Measurements from ENCODE around the gene USP27X. TPM values are rescaled to one million over a fixed set of nuclear protein-coding genes. Genes with fewer than 3 reads are reported as not detected.
A peak's percentile ranks its signal among the peaks of the same experiment; 100 is the strongest.

Gene USP27X
- total RNA-seq, 3 donors from 2014 or later, result 2.2 to 4.7 (median 2.3) TPM

DNA sequence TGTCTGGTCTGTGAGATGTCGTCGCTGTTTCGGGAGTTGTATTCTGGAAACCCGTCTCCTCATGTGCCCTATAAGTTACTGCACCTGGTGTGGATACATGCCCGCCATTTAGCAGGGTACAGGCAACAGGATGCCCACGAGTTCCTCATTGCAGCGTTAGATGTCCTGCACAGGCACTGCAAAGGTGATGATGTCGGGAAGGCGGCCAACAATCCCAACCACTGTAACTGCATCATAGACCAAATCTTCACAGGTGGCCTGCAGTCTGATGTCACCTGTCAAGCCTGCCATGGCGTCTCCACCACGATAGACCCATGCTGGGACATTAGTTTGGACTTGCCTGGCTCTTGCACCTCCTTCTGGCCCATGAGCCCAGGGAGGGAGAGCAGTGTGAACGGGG, 1.4 kb downstream of the USP27X start:
- H3K4me3 ChIP-seq, result peak overlapping the region in 1 of 3 donors; percentile 74
- TF ChIP-seq POLR2AphosphoS5 (IDR thresholded peaks at IDR 0.05), result no peak
- TF ChIP-seq, protein P1, sequence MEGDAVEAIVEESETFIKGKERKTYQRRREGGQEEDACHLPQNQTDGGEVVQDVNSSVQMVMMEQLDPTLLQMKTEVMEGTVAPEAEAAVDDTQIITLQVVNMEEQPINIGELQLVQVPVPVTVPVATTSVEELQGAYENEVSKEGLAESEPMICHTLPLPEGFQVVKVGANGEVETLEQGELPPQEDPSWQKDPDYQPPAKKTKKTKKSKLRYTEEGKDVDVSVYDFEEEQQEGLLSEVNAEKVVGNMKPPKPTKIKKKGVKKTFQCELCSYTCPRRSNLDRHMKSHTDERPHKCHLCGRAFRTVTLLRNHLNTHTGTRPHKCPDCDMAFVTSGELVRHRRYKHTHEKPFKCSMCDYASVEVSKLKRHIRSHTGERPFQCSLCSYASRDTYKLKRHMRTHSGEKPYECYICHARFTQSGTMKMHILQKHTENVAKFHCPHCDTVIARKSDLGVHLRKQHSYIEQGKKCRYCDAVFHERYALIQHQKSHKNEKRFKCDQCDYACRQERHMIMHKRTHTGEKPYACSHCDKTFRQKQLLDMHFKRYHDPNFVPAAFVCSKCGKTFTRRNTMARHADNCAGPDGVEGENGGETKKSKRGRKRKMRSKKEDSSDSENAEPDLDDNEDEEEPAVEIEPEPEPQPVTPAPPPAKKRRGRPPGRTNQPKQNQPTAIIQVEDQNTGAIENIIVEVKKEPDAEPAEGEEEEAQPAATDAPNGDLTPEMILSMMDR (IDR thresholded peaks at IDR 0.05), result no peak
- TF ChIP-seq POLR2A (IDR thresholded peaks at IDR 0.05), result no peak

DNA sequence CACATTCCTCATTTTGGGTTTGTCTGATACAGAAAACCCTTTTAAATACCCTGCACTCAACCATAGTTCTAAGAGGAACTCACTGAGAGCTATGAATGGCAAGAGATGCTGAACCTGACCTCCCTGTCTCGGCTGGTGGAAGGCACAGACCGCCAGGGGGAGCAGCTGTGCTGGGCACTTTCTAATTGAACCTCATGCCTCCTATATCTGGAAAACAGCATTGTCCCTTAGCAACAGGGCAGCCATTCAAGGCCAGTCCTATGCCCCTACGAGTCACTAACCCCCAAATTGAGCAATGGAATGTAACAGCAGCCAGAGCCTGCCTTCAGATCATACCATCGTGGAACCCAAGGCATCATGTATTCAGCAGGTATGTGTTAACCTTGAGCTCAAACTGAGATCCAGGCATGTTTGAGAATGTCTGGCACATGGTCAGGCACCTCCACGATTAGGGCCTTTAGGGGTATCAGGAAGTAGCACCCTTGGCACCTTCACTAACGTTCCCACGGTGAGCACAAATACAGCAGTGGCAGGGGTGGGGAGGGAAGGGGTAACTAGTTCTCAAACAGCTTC, 5.1 kb downstream of the USP27X start:
- Histone ChIP-seq H3K4me3 (no peak overlapping the region), H3K4me1 (no peaks in the 10 kb centered on the region), H3K36me3 (no peaks in the 10 kb centered on the region), H3K27me3 (peaks cover 0 to 20% of the 10 kb centered on the region in 2 donors), H3K27ac (no peak overlapping the region), H3K9me3 (no peaks in the 10 kb centered on the region)
- intact Hi-C loops (cut with DNase I; ENCODE audit: low total_unique reads), result no loop called here
- TF ChIP-seq, protein P1 (IDR thresholded peaks at IDR 0.05), result peak in 1 of 3 donors; percentile 42
- no peak for TF ChIP-seq POLR2A (IDR thresholded peaks at IDR 0.05)
- no peak for TF ChIP-seq POLR2AphosphoS5 (IDR thresholded peaks at IDR 0.05)
- peak in 1 of 2 donors; percentile 54 for DNase-seq (ENCODE audit: low spot score in 2 of 2)

More for the DNA sequence above, 1.4 kb downstream of the USP27X start:
- H3K9me3 ChIP-seq, result no peaks in the 10 kb centered on the region
- intact Hi-C loops (cut with DNase I; ENCODE audit: low total_unique reads), result no loop called here
- H3K27me3 ChIP-seq, result peaks cover 0 to 43% of the 10 kb centered on the region in 2 donors
- DNase-seq (ENCODE audit: low spot score in 2 of 2), result no peak
- no peak overlapping the region for H3K27ac ChIP-seq
- H3K4me1 ChIP-seq, result no peaks in the 10 kb centered on the region
- H3K36me3 ChIP-seq, result no peaks in the 10 kb centered on the region

DNA sequence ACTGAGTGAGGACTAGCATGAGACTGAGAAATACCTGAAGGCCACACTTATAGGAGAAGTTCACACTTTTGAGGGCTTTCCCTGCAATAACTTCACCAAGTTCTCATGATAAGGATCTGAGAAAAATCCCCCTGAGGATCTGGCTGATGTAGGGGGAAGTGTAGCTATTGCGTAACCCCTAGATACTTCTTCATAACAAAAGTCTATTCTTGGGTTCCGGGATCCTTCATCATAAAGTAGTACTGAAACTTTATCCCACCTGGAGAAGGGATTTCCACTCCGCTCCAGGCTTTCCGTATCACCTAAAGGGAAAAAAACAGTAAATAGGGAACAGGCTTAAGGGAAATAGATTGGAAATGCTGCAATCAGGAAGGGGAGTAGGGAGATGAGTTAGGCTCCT, 13.3 kb downstream of the USP27X start:
- H3K27ac ChIP-seq, result no peak overlapping the region
- no peak for DNase-seq (ENCODE audit: low spot score in 2 of 2)
- no peaks in the 10 kb centered on the region for H3K36me3 ChIP-seq
- no peak overlapping the region for H3K4me3 ChIP-seq
- peaks cover 0 to 5% of the 10 kb centered on the region in 2 donors for H3K27me3 ChIP-seq
- no peak for TF ChIP-seq POLR2A (IDR thresholded peaks at IDR 0.05)
- TF ChIP-seq, protein P1 (IDR thresholded peaks at IDR 0.05), result no peak
- no peak for TF ChIP-seq POLR2AphosphoS5 (IDR thresholded peaks at IDR 0.05)
- intact Hi-C loops (cut with DNase I; ENCODE audit: low total_unique reads), result no loop called here
- peaks cover 0 to 6% of the 10 kb centered on the region in 2 donors for H3K9me3 ChIP-seq
- no peaks in the 10 kb centered on the region for H3K4me1 ChIP-seq

DNA sequence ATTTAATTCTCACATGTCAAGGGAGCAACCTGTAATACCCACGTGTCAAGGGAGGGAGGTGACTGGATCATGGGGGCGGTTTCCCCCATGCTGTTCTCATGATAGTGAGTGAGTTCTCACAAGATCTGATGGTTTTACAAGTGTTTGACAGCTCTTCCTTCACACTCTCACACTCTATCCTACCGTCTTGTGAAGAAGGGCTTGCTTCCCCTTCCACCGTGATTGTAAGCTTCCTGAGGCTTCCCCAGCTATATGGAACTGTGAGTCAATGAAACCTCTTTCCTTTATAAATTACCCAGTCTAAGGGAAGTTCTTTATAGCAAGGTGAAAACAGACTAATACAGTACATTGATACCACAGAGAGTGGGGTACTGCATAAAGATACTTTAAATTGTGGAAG, 17.7 kb downstream of the USP27X start:
- no peaks in the 10 kb centered on the region for H3K4me1 ChIP-seq
- peaks cover 0 to 37% of the 10 kb centered on the region in 2 donors for H3K27me3 ChIP-seq
- no peak overlapping the region for H3K4me3 ChIP-seq
- intact Hi-C loops (cut with DNase I; ENCODE audit: low total_unique reads), result no loop called here
- H3K27ac ChIP-seq, result no peak overlapping the region
- TF ChIP-seq, protein P1 (IDR thresholded peaks at IDR 0.05), result no peak
- TF ChIP-seq POLR2AphosphoS5 (IDR thresholded peaks at IDR 0.05), result no peak
- peaks cover 6 to 11% of the 10 kb centered on the region in 2 donors for H3K9me3 ChIP-seq
- no peaks in the 10 kb centered on the region for H3K36me3 ChIP-seq
- DNase-seq (ENCODE audit: low spot score in 2 of 2), result no peak

DNA sequence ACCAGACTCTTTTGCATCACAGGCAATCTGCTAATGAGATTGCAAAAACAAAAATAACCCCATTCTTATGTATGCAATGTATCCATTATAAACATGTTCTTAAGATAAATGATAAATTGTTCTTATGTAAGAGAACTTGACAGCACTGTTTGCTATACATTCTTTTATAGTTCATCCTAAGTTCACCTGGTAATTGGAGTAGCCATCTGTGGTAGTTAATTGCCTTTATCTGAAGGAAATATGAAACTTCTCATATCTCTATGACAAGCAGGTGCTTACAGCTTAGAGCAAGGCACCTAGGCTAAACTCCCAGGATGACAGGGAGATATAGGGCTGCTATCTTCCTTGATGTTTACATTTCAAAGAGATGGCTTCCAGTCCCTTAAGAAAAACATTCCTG, 21.8 kb downstream of the USP27X start:
- Histone ChIP-seq H3K36me3 (no peaks in the 10 kb centered on the region), H3K27me3 (peaks cover 0 to 37% of the 10 kb centered on the region in 2 donors), H3K9me3 (peaks cover 6 to 24% of the 10 kb centered on the region in 2 donors), H3K27ac (no peak overlapping the region), H3K4me3 (no peak overlapping the region), H3K4me1 (no peaks in the 10 kb centered on the region)
- TF ChIP-seq, protein P1 (IDR thresholded peaks at IDR 0.05), result no peak
- intact Hi-C loops (cut with DNase I; ENCODE audit: low total_unique reads), result no loop called here
- DNase-seq (ENCODE audit: low spot score in 2 of 2), result no peak
